ENCODE results near the gene ABTB2.

DNA sequence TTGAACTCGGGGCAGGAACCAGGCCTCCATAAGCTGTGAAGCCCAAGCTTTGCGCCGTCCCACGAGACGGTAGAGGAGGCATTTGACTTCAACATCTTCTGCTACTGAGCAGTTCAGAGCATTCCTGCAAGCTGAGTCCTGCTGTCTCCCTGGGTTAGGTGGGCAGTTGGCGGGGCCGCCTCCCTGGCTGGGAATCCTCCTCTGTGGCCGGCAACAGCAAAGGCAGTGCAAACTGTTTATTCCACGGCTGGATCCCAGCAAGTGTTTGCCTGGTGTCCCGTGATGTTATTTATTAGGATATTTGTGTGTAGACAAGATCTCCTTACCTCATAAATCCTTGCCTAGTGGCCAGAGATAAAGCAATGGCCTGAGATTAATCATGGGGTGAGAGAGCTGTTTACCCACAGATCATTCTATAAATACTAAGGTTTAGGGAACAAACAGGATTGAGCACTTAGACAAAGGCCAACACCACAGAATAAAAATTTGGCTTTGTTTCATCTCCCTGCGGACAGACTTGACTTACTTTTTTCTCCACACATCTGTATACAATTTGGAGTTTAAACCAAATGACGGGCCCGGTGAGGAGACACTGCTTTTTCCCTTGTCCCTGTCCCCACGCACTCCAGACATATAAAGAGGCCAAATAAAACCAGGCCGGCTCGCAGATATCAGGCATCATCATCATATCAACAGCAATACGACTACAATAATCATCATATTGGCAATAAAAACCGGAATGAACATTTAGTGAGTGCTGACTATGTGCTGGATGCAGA, 189.0 kb downstream of the ABTB2 start:
- no peak for TF ChIP-seq POLR2A (IDR thresholded peaks at IDR 0.05)
- TF ChIP-seq, protein P1, sequence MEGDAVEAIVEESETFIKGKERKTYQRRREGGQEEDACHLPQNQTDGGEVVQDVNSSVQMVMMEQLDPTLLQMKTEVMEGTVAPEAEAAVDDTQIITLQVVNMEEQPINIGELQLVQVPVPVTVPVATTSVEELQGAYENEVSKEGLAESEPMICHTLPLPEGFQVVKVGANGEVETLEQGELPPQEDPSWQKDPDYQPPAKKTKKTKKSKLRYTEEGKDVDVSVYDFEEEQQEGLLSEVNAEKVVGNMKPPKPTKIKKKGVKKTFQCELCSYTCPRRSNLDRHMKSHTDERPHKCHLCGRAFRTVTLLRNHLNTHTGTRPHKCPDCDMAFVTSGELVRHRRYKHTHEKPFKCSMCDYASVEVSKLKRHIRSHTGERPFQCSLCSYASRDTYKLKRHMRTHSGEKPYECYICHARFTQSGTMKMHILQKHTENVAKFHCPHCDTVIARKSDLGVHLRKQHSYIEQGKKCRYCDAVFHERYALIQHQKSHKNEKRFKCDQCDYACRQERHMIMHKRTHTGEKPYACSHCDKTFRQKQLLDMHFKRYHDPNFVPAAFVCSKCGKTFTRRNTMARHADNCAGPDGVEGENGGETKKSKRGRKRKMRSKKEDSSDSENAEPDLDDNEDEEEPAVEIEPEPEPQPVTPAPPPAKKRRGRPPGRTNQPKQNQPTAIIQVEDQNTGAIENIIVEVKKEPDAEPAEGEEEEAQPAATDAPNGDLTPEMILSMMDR (IDR thresholded peaks at IDR 0.05), result no peak

All from esophagus squamous epithelium (tissue), 4 donors.